Endothelial cell (in vitro differentiated cells): Measurements from ENCODE around the gene TNS2. TPM values are rescaled to one million over a fixed set of nuclear protein-coding genes. Genes with fewer than 3 reads are reported as not detected.

Experiments used
- DNase-seq: peaks from one replicate; pipeline ENCODE4 v3.0.0; 2021; ENCODE audit warnings: low spot score
- H3K27ac Mint-ChIP-seq: one replicate; pipeline ENCODE4 v1.8.0; 2021; ENCODE audit warnings: mixed read lengths, inconsistent platforms; ENCODE audit not compliant: unreplicated experiment
- H3K27me3 Mint-ChIP-seq: one replicate; pipeline ENCODE4 v1.8.0; 2021; ENCODE audit warnings: mild to moderate bottlenecking, moderate library complexity, mixed read lengths, inconsistent platforms; ENCODE audit not compliant: unreplicated experiment
- H3K36me3 Mint-ChIP-seq: one replicate; pipeline ENCODE4 v1.8.0; 2021; ENCODE audit warnings: mild to moderate bottlenecking, low read depth, mixed read lengths, inconsistent platforms; ENCODE audit not compliant: unreplicated experiment
- H3K4me1 Mint-ChIP-seq: one replicate; pipeline ENCODE4 v1.8.0; 2021; ENCODE audit warnings: mild to moderate bottlenecking, mixed read lengths, inconsistent platforms; ENCODE audit not compliant: unreplicated experiment
- H3K4me3 Mint-ChIP-seq: one replicate; pipeline ENCODE4 v1.8.0; 2021; ENCODE audit warnings: mild to moderate bottlenecking, mixed read lengths, inconsistent platforms; ENCODE audit not compliant: unreplicated experiment
- H3K9me3 Mint-ChIP-seq: one replicate; pipeline ENCODE4 v1.8.0; 2021; ENCODE audit warnings: mixed read lengths, inconsistent platforms; ENCODE audit not compliant: unreplicated experiment
- total RNA-seq: library from RNA; stranded (reverse); fragmentation: NEBNext Ultra II Directional; extraction: Animal tissue kit (Norgen Biotek cat#: 25700); gene quantifications from one replicate; pipeline ENCODE4 v1.2.1, GENCODE V29; 2021; ENCODE audit not compliant: unreplicated experiment
- TF ChIP-seq, protein P1 (sequence below): fragments of 200-600 bp; sonication (generic); IDR thresholded peaks from one replicate; pipeline ENCODE4 v1.5.0; 2021; ENCODE audit warnings: antibody characterized with exemption; ENCODE audit not compliant: unreplicated experiment

TNS2 gene
- total RNA-seq, 1 donor from 2014 or later: 112 TPM

DNA sequence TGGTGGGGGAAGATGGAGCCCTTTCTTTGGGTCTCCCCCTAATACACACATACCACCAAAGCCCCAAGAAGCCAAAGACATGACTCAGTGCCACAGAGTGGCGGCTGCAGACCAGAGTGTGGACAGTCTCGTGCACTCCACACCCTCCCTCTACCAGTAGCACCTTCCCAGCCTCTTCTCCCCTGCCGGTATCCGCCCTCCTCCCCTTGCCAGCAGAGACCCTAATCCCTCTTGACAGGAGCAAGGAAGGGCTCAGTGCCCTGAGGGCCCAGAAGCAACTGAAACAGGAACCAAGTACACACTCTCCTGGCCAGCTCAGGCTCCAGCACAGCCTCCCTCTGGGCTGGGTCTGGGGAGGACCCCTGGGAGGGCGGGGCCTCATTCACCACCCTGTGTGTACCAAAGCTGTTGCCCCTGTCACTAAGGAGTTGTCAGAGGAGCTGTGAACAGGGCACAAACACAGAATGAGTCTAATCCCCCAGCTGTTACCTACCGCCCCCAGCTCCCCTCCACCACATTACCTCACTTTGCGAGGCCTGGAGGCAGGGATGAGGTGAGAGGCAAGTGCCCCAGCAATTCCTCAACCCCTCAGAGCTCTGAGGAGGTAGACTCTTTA, 21.1 kb downstream of the TNS2 start:
- Mint-ChIP-seq H3K27me3 (peaks cover 16% of the 10 kb centered on the region), H3K27ac (peak overlapping the region; percentile 54), H3K9me3 (no peaks in the 10 kb centered on the region), H3K4me3 (no peak overlapping the region), H3K36me3 (peaks cover 40% of the 10 kb centered on the region), H3K4me1 (peaks cover 36% of the 10 kb centered on the region)
- no peak for DNase-seq
- TF ChIP-seq, protein P1, sequence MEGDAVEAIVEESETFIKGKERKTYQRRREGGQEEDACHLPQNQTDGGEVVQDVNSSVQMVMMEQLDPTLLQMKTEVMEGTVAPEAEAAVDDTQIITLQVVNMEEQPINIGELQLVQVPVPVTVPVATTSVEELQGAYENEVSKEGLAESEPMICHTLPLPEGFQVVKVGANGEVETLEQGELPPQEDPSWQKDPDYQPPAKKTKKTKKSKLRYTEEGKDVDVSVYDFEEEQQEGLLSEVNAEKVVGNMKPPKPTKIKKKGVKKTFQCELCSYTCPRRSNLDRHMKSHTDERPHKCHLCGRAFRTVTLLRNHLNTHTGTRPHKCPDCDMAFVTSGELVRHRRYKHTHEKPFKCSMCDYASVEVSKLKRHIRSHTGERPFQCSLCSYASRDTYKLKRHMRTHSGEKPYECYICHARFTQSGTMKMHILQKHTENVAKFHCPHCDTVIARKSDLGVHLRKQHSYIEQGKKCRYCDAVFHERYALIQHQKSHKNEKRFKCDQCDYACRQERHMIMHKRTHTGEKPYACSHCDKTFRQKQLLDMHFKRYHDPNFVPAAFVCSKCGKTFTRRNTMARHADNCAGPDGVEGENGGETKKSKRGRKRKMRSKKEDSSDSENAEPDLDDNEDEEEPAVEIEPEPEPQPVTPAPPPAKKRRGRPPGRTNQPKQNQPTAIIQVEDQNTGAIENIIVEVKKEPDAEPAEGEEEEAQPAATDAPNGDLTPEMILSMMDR: no peak

GRCh38 chr12:53071591-53072551, 22.0 kb downstream of the TNS2 start:
- peak overlapping the region; percentile 42 for H3K27ac Mint-ChIP-seq
- H3K4me3 Mint-ChIP-seq: no peak overlapping the region
- H3K9me3 Mint-ChIP-seq: no peaks in the 10 kb centered on the region
- H3K27me3 Mint-ChIP-seq: peaks cover 12% of the 10 kb centered on the region
- DNase-seq: no peak
- peaks cover 28% of the 10 kb centered on the region for H3K4me1 Mint-ChIP-seq
- peaks cover 43% of the 10 kb centered on the region for H3K36me3 Mint-ChIP-seq
- TF ChIP-seq, protein P1: no peak

- Mint-ChIP-seq H3K27ac (no peak overlapping the region), H3K4me3 (no peak overlapping the region), H3K9me3 (no peaks in the 10 kb centered on the region), H3K27me3 (peaks cover 9% of the 10 kb centered on the region), H3K36me3 (peaks cover 43% of the 10 kb centered on the region), H3K4me1 (peaks cover 26% of the 10 kb centered on the region)
- no peak for DNase-seq
- TF ChIP-seq, protein P1: no peak
Measured at GRCh38 chr12:53073881-53074280, 24.0 kb downstream of the TNS2 start.

DNA sequence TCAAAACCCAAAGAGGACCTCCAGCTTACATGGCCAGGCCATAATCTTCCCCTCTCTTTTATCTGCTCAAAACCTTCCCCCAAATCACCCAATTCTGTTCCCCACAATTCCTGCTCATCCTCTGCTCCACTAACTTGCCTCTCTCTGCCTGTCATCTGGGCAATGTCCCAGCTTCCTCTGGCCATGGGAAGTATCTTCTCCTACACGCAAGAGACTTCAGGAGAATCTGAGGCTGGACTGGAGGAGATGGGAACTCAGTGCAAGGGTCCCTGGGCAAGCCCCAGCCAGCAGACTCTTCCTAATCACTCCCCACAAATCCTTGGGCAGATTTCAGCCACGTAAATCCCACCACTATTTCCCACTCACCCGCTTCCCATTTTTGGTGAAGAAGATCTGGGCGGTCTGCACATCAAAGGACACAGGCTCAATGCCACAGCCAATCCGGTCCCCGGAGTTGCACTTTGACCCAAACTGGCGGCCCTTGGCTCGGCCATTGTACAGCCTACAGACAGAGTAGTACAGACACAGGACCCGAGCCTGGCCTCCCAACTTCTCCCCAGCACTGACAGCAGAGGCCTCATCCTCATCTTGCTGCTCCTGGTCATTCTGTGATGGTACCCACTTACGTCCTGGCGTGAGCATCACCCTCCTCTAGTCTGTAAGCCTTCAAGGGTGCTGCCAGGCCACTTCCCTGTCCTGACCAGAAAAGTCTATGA, 24.6 kb downstream of the TNS2 start:
- TF ChIP-seq, protein P1: no peak
- no peak for DNase-seq
- peaks cover 9% of the 10 kb centered on the region for H3K27me3 Mint-ChIP-seq
- H3K4me1 Mint-ChIP-seq: peaks cover 26% of the 10 kb centered on the region
- H3K9me3 Mint-ChIP-seq: no peaks in the 10 kb centered on the region
- H3K27ac Mint-ChIP-seq: no peak overlapping the region
- H3K36me3 Mint-ChIP-seq: peaks cover 43% of the 10 kb centered on the region
- H3K4me3 Mint-ChIP-seq: no peak overlapping the region
